ENCODE data around the gene GATD1. TPM values are rescaled to one million over a fixed set of nuclear protein-coding genes. Genes with fewer than 3 reads are reported as not detected.

The GATD1 gene
- total RNA-seq, 4 donors from 2014 or later = 3.5 to 10.6 (median 9.4) TPM

GRCh38 chr11:747158-748006 lies 29.9 kb downstream of the GATD1 start, which contains the start of gene TALDO1:
TALDO1 (plus strand) TSS chr11:747464; CDS start chr11:747482, 18 bp downstream.
- in situ Hi-C loops (cut with MboI; ENCODE audit: low sequenced_read_pairs in 4 of 4) (loop anchor here in 1 of 4 donors (25.0 kb wide), 1 partner anchor 185 kb away; the partner anchor contains the start of genes LMNTD2 and RASSF7), intact Hi-C loops (cut with DNase I; ENCODE audit: low total_unique reads) (loop anchor here (1.0 to 5.0 kb wide), 4 partner anchors 17 to 51 kb away; partner anchors contain the start of genes DEAF1, GATD1, SLC25A22 and TMEM80)
- DNase-seq (peak; percentile 83 to 88), ATAC-seq (peak; percentile 91 to 92)
- Histone ChIP-seq H3K9me3 (no peaks in the 10 kb centered on the region), H3K36me3 (no peaks in the 10 kb centered on the region), H3K27ac (peak within 1 kb of the TSS; percentile 78 to 98 (median 93)), H3K4me3 (peak within 1 kb of the TSS; percentile 67 to 99 (median 85)), H3K27me3 (no peaks in the 10 kb centered on the region), H3K4me1 (peaks cover 13 to 16% of the 10 kb centered on the region in 2 donors)
- TF ChIP-seq, protein P1, sequence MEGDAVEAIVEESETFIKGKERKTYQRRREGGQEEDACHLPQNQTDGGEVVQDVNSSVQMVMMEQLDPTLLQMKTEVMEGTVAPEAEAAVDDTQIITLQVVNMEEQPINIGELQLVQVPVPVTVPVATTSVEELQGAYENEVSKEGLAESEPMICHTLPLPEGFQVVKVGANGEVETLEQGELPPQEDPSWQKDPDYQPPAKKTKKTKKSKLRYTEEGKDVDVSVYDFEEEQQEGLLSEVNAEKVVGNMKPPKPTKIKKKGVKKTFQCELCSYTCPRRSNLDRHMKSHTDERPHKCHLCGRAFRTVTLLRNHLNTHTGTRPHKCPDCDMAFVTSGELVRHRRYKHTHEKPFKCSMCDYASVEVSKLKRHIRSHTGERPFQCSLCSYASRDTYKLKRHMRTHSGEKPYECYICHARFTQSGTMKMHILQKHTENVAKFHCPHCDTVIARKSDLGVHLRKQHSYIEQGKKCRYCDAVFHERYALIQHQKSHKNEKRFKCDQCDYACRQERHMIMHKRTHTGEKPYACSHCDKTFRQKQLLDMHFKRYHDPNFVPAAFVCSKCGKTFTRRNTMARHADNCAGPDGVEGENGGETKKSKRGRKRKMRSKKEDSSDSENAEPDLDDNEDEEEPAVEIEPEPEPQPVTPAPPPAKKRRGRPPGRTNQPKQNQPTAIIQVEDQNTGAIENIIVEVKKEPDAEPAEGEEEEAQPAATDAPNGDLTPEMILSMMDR (IDR thresholded peaks at IDR 0.05 in 4 of 5, conservative IDR thresholded peaks at IDR 0.05 in 1 of 5) = peak in 4 of 5 experiments; percentile 9 to 46 (median 27)
- peak; percentile 77 to 92 for TF ChIP-seq POLR2A (IDR thresholded peaks at IDR 0.05)

GRCh38 chr11:746289-747157 lies 30.8 kb downstream of the GATD1 start:
- no peaks in the 10 kb centered on the region for H3K9me3 ChIP-seq
- DNase-seq = peak in 1 of 2 donors; percentile 44
- intact Hi-C loops (cut with DNase I; ENCODE audit: low total_unique reads) (loop anchor here (1.0 to 5.0 kb wide), 3 partner anchors 31 to 52 kb away; partner anchors contain the start of genes DEAF1, GATD1, SLC25A22 and TMEM80), in situ Hi-C loops (cut with MboI; ENCODE audit: low sequenced_read_pairs in 4 of 4) (loop anchor here in 1 of 4 donors (25.0 kb wide), 1 partner anchor 184 kb away; the partner anchor contains the start of genes LMNTD2 and RASSF7)
- no peak for TF ChIP-seq POLR2A (IDR thresholded peaks at IDR 0.05)
- TF ChIP-seq, protein P1 (IDR thresholded peaks at IDR 0.05 in 4 of 5, conservative IDR thresholded peaks at IDR 0.05 in 1 of 5) = no peak
- H3K36me3 ChIP-seq = no peaks in the 10 kb centered on the region
- H3K27me3 ChIP-seq = no peaks in the 10 kb centered on the region
- ATAC-seq = peak; percentile 38 to 65
- H3K4me1 ChIP-seq = peaks cover 13 to 16% of the 10 kb centered on the region in 2 donors
- peak overlapping the region; percentile 67 to 99 (median 85) for H3K4me3 ChIP-seq
- peak overlapping the region; percentile 78 to 98 (median 93) for H3K27ac ChIP-seq

- Histone ChIP-seq H3K27me3 (no peaks in the 10 kb centered on the region), H3K4me1 (peaks cover 13 to 16% of the 10 kb centered on the region in 2 donors), H3K4me3 (no peak overlapping the region), H3K27ac (no peak overlapping the region), H3K36me3 (no peaks in the 10 kb centered on the region), H3K9me3 (no peaks in the 10 kb centered on the region)
- in situ Hi-C loops (cut with MboI; ENCODE audit: low sequenced_read_pairs in 4 of 4) = loop anchor here in 1 of 4 donors (25.0 kb wide), 1 partner anchor 183 kb away; the partner anchor contains the start of genes LMNTD2 and RASSF7
- intact Hi-C loops (cut with DNase I; ENCODE audit: low total_unique reads) = loop anchor here (5.0 kb wide), 1 partner anchor 48 kb away; the partner anchor contains the start of genes DEAF1 and TMEM80
- DNase-seq (no peak), ATAC-seq (no peak)
- TF ChIP-seq POLR2A (IDR thresholded peaks at IDR 0.05) = no peak
- TF ChIP-seq, protein P1 (IDR thresholded peaks at IDR 0.05 in 4 of 5, conservative IDR thresholded peaks at IDR 0.05 in 1 of 5) = no peak
Observed at GRCh38 chr11:745428-745827, 31.9 kb downstream of the GATD1 start.

DNA sequence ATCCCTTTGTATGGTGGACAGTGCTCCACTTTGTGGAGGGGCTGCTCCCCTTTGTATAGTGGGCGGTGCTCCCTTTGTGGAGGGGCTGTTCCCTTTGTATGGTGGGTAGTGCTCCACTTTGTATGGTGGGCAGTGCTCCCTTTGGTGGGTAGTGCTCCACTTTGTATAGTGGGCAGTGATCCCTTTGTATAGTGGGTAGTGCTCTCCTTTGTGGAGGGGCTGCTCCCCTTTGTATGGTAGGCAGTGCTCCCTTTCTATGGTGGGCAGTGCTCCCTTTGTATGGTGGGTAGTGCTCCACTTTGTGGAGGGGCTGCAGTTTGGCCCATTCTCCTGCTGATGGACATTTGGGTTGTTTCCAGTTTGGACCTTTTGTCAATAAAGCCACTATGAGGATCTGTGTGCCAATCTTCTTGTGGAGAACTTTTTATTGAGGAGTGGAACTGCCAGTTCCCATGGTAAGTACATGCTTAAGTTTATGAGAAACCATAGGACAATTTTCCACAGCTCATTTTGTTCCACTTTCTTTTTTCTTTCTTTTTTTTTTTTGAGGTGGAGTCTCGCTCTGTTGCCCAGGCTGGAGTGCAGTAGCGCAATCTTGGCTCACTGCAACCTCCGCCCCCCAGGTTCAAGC lies 34.6 kb downstream of the GATD1 start:
- TF ChIP-seq, protein P1 (IDR thresholded peaks at IDR 0.05 in 4 of 5, conservative IDR thresholded peaks at IDR 0.05 in 1 of 5) = no peak
- DNase-seq = no peak
- Histone ChIP-seq H3K36me3 (no peaks in the 10 kb centered on the region), H3K4me1 (peaks cover 0 to 6% of the 10 kb centered on the region in 2 donors), H3K27me3 (no peaks in the 10 kb centered on the region), H3K27ac (no peak overlapping the region), H3K4me3 (no peak overlapping the region), H3K9me3 (no peaks in the 10 kb centered on the region)
- intact Hi-C loops (cut with DNase I; ENCODE audit: low total_unique reads) (no loop called here), in situ Hi-C loops (cut with MboI; ENCODE audit: low sequenced_read_pairs in 4 of 4) (loop anchor here in 1 of 4 donors (25.0 kb wide), 1 partner anchor 180 kb away; the partner anchor contains the start of genes LMNTD2 and RASSF7)
- no peak for ATAC-seq
